GM19193 (cell line): ENCODE results near the gene EFHD1.

Experiments used
- POLR2A ChIP-seq: IDR thresholded peaks from 4 replicates; pipeline ENCODE4 v1.6.1; 2011; ENCODE audit not compliant: insufficient read depth, insufficient read length; ENCODE audit errors: extremely low read depth

EFHD1 gene

GRCh38 chr2:232662486-232663260 is 29.3 kb downstream of the EFHD1 start:
- no peak for TF ChIP-seq POLR2A

DNA sequence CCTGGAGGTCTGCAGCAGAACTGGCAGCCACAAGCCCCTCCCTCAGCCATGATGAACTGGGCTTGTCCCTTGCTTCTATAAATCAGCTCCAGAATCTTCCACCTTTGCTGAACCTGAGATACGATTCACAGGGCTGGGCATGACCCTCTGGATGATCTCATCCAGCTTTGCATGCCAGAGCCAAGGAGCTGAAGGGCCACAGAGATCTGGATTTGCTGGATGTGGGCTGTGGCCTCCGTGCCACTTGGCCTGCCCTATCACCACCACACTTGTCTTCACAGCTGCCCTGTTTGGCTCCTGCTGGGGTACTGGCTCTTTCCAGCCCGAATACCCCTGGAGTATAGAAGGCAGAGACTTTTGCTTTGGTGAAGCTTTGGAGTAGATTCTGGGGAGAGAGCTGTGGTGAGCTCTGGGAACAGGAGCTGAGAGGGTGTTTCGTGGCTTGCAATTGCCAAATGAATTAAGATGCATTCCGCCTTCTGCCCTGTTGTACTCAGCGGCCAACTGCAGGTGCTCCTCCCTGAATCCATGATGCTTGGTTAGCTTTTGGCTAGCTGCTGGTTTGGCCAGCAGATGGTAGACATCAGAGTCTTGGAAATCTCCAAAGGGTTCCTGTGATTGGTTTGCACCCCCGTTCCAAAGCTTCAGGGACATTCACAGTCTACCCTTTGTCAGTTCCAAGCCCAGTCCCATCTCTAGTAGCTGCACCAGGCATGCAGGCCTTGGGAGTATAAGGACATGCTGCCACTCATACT is 32.8 kb downstream of the EFHD1 start:
- TF ChIP-seq POLR2A = no peak

DNA sequence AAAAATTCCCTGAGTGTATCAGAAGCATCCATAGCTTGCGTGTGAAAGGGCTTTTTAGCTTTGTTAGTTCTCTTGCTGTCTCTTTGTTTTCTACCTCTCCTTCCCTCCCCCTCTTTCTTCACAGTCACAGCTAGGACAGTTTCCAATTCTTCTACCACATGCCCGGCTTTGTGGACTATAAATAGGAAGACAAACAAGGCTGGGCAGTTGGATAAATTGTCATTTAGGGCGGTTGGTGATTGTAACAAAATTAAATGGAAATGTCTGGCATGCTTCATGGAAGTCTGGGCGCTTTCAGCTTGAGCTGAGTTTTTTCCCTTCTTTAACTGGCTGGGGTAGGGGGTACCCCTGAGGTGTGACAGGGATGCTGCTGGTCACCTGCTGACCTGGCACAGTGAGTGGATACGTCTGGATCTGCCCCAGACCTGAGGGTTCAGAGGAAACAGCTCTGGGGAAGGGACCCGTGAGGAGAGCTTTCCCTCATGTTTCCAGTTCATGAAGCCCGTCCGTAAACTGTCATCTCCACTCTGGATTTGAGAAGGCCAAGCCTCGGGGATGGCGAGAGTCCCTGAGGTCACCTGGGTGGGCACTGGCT is 34.7 kb downstream of the EFHD1 start:
- TF ChIP-seq POLR2A = no peak

- no peak for TF ChIP-seq POLR2A
Observed at GRCh38 chr2:232668805-232669444, 35.5 kb downstream of the EFHD1 start.

- TF ChIP-seq POLR2A = no peak
Observed at GRCh38 chr2:232672588-232672987, 39.2 kb downstream of the EFHD1 start.

DNA sequence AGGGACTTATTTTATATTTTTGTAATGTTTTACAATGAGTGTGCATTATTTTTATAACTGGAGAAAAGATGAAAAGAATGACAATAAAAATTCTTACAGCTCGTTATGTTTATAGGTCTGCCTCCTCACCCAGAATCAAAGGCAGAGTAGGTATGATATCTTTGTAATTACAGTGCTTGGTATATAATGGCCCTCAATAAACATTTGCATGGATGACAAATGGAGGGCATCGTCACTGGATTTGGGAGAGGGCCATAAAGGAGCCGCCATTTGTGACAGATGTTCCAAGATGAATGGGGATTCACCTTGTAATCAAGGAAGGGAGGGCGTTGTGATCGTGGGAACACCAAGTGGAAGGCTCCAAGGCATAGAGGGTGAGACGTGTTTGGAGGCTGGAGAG is 41.1 kb downstream of the EFHD1 start:
- TF ChIP-seq POLR2A = no peak

GRCh38 chr2:232675381-232675780 is 42.0 kb downstream of the EFHD1 start:
- no peak for TF ChIP-seq POLR2A

- no peak for TF ChIP-seq POLR2A
Observed at GRCh38 chr2:232680006-232680405, 46.6 kb downstream of the EFHD1 start.

DNA sequence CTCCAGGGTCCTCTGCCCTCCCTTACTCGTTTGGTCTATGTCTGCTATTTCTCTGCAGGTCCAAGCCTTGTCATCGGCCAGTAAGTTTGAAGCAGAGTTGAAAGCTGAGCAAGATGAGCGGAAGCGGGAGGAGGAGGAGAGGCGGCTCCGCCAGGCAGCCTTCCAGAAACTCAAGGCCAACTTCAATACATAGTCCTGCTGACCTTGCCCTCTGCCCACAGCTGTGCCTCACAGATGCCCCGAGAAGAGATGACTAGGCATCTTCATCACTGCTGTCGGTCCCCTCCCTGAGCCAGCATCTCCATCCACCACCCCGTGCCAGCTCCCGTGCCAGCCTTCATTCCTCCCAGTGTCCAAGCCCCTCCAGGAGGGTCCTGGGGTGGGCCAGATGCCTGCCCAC is 48.1 kb downstream of the EFHD1 start:
- no peak for TF ChIP-seq POLR2A

DNA sequence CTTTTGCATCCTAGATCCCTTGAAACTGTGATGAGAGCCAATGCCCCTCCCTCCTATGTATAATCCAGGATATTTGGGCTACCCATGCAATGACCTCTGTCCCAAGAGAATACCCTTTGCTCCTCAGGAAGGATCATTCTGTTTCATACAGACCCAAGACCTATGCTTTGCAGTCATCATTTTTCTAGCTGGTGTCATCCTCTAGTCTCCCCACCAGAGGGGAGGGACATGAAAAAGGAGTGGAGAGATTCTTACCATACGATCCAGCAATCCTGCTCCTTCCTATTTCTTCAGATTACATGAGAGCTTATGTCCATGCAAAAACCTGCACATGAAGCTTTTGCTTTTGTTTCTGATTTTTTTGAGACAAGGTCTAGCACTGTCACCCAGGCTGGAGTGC is 50.0 kb downstream of the EFHD1 start:
- no peak for TF ChIP-seq POLR2A

GRCh38 chr2:232687382-232688160 is 54.2 kb downstream of the EFHD1 start:
- TF ChIP-seq POLR2A = no peak

- TF ChIP-seq POLR2A = no peak
Observed at GRCh38 chr2:232688201-232688600, 54.8 kb downstream of the EFHD1 start.

DNA sequence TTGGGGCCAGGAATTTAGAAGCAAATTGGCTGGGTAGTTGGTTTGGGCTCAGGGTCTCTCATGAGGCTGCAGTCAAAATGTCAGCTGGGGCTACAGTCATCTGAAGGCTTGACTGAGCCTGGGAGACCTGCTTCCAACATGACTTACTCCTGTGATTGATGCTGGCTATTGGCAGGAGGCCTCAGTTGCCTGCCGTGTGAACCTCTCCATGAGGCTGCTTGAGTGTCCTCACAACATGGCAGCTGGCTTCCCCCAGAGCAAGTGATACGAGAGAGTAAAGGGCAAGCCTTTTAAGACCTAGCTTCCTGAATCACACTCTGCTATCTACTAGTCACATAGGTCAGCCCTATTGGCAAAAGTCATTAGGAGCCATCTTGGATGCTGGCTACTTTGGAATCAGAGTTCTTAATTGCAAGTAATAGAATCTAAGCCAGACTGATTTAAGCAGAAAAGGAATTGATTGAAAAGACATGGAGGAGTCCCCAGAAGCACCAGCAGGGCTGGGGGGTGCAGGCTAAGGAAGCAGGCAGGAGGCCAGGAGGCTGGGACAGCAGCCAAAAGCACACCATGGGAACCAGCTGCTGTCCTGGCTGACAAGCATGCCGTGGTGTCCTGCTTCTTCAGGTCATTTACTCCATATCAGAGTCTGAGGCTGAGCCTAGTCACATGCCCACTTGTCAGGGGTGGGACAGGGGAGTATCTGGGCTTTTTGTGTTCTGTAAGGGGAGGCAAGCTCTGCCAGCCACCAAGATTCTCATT is 55.9 kb downstream of the EFHD1 start:
- TF ChIP-seq POLR2A = no peak

DNA sequence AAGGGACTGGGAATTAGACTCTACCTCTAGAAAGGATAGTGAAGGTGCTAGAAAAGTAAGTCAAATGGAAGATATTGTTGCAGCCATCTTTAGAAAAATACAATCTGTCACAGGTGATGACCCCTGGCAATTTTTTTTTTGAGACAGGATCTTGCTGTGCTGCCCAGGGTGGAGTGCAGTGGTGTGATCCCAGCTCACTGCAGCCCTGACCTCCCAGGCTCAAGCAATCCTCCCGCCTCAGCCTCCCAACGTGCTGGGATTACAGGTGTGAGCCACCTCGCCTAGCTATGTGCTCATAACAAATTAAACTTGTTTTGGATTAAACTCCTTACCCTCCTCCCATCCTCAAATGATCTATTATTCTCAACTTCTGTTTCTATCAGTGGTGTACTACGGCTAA is 59.9 kb downstream of the EFHD1 start:
- no peak for TF ChIP-seq POLR2A
